ENCODE results near the gene GNPTG.

GNPTG gene

GRCh38 chr16:1375741-1376410, 24.1 kb downstream of the GNPTG start:
- DNase-seq: no peak

DNA sequence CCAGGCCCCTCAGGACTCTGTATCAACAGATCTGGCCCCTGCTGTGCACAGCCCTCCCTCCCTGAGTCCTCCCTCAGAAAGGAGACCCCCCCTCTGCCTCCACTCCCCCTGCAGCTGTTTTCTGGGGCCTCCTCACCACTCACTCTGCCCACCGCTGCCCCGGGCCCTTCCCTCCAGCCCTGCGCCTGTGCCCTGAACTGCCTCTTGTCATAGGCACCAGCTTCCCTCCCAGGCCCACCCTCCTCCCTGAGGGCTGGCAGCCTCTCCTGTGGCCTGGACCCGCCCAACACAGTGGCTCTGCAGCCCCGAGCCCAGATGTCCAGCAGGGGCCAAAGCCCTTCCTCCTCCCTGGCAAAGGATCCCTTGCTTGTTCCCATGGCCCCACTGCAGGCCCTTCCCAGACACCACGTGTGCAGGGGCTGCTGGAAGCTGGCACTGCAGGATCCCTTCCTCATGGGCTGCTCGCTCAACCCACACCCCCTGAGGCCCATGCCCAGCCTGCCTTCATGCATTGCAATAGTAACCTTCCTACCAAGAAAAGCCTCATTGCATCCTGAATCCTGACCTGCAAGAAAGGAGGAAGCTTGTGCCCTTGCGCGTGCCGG, 25.8 kb downstream of the GNPTG start:
- no peak for DNase-seq

GRCh38 chr16:1378087-1378803, 26.5 kb downstream of the GNPTG start:
- DNase-seq: no peak

DNA sequence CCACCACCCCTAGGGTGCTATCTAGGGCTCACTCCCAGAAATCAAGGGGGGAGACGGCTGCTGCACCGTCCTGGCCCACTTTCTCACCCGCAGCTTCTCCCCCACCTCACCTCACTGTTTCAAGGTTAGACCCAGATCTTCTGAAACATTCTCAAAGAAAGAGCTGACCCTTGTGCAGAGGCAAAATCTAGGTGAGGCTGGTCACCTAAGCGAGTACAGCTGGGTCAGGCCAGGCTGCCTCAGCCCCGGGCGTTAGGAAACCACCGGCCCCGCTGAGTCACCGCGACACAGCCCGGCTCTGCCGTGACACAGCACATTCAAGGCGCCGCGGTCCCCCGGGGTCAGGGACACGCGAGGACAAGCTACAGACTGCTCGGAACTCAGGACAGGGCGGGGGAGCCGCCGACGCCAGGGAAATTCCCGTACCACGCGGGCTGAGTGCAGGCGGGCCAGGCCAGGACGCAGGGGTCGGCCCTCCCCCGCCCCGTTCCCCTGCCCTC, 27.1 kb downstream of the GNPTG start:
- DNase-seq: no peak

DNA sequence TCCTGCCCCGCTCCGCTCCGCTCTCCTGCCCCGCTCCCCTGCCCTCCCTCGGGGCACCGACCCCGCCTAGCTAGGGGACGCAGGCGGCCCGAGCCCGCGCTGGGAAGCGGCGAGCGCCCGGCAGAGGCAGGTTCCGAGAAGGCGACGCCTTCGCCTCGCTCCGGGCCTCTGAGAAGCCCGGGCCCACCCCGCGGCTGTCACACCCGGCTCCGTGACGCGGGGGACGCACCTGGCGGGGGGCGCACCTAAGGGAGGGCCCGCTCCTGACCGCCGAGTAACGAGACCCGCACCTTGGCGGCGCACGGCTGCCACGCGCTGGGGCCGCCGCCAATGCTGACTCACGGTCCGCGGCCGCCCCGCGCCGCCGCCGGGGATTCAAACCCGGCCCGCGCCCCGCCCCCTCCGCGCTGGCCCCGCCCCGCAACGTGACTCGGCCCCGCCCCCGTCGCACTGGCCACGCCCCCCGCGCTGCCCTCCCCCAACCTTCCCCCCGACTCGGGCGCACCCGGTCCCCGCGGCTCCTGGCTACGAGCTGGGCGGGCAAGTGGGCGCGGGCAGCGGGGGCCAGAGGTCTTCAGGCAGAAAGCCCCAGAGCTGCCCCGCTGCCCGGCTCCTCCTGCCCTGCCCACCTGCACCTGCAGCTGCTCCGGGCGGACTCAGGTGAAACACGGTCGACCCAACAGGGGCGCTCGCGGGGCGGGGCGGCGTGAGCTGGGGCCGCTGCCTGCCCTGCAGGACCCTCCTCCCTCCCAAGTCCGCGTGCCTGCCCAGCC, 27.8 kb downstream of the GNPTG start:
- no peak for DNase-seq

DNA sequence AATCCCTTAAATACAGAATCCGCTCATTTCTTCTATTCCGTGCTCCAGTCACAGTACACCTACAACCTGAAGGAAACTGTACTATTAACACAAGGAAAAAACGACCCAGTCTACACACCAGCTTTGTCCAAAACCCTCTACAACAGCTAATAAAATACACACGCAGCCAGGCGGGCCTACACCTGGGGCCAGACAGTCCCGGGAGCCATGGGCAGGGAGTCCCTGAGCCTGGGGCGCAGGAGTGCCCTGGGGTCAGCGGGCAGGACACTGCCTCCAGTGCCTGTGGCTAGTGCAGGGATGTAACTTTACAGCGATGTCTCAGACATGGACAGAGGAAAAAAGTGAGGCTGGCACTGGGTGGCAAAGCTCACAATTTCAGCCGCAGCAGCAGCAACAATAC, 28.5 kb downstream of the GNPTG start:
- no peak for DNase-seq

GRCh38 chr16:1381612-1382406, 30.1 kb downstream of the GNPTG start:
- DNase-seq: no peak

- no peak for DNase-seq
Observed at GRCh38 chr16:1383556-1383955, 31.8 kb downstream of the GNPTG start.

DNA sequence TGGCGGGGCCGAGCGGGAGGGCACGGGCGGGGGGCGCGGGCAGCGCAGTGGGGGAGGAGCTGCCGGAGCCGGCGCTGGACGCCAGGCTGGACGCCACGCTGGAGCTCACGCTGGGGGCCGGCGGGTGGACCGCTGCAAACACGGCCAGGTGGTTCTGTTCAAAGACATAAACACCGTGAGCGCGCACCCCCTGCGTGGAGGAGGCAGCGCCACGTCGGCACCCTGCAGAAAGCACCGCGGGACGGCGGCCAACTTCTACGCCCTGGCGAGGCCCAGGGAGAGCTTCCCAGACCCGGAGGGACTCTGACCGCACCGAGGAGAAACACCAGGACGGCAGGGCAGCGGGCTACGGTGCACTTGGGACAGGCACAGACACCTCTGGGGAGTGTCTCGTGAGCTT, 33.5 kb downstream of the GNPTG start:
- no peak for DNase-seq

GRCh38 chr16:1387331-1387730, 35.6 kb downstream of the GNPTG start:
- DNase-seq: no peak

GRCh38 chr16:1389762-1390161, 38.0 kb downstream of the GNPTG start:
- no peak for DNase-seq

DNA sequence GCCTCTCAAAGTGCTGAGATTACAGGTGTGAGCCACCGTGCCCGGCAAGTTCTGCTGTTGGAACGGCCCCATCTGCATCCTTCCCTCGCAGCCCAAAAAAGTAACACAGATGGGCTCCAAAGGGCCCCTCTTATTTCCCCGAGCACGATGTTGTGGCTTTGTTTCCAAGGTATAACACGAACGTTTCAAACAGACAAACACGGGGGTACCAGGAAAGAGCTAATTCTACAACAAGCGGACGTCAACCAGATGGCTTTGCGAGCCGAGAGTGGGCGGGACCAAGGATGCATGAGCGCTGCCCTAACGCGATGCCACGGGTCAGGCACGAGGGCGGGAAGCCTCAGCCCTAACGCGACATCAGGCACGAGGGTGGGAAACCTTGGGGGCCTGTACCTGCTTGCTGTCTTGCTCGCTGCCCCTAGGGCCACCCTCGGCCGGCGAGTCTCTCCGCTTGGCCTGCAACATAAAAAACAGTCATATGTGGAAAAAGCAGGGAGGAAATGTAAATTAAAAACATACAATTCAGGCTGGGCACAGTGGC, 38.6 kb downstream of the GNPTG start:
- DNase-seq: no peak

DNA sequence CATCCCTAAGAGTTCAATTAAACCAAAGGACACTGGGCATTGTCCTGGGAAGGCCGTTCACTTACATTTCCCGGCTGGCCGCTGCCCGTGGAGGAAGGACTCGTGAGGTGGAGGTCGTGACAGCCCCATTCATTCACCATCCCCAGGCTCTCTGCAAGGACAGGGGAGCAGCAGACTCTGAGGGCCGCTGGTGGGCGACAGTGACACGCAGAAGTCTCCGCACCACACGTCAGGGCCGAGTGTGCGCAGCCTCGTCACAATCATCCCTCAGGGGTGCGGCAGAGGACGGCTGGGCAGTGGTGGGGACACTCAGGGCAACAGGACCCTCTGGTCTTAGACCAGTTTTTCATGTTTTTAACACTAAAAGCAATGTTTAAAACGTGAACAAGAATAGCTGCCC, 41.1 kb downstream of the GNPTG start:
- no peak for DNase-seq

DNA sequence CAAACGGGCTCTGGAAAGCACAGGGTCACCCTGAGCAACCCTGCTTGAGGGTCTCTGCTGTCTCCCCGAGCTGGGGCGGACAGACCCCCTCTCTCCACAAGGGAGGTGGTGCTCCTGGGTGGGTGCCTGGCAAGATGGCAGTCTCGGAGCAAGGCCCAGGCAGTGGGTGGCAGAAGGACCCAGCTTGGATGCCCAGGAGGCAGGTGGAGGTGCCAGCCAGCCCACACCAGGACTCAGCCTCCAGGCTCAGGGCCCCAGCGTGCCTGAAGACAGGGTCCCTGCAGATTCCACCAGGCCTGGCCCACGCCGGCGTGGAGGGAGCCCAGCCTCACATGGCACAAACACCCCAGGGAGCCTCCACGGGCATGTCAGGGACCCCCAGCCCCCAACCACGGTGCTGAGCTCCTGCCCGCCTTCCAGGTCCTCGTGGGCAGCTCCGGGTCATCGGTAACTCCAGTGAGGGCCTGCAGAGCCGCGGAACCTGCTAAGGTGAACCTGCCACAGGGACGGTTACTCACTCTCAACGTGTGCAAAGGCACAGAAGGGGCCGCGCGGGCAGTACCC, 42.0 kb downstream of the GNPTG start:
- no peak for DNase-seq

DNA sequence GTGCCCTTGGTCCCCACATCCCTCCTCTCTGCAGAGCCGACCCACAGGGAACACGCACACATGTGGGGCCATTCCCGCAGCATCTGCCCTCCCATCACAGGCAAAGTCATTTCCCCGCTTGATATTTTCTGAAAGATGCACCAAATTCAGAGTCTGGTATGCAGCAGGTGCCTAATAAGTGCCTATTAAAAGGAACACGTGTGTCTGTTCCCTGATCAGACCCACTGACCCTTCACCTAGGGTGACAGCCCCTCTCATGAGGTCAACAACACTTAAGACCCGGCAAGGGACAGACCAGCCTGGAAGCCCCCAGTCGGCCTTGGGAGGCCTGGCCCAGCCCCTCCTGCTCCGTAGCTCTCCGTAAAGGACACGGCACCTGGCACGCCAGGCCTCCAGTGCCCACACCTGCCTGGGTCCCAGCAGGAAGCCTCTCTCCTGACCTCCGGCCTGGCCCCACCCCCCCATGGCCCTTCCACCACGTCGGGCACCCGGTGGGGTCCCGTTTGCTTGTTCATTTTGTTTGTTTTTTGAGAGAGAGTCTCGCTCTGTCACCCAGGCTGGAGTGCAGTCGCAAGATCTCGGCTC, 42.7 kb downstream of the GNPTG start:
- no peak for DNase-seq

GRCh38 chr16:1395444-1396031, 43.8 kb downstream of the GNPTG start:
- DNase-seq: no peak

DNA sequence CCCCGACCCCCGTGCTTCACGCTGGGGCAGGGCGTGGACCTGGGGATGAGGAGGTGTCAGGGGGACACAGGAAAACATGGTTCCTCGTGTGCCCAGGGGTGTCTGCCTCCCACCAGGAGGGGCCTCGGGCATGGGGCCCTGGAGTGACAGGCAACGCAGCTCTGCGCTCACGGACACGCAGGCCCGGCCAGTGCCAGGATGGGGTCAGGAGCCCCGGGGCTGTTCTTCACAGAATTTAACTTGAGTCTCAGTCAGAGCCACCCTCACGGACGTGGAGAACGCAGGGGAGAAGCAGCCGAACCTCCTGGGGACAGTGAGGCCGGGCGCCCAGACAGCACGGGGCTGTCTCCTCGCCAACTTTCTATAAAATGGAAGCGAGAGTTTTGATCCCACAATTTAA, 46.0 kb downstream of the GNPTG start:
- no peak for DNase-seq

- DNase-seq: no peak
Observed at GRCh38 chr16:1398351-1398750, 46.6 kb downstream of the GNPTG start.

DNA sequence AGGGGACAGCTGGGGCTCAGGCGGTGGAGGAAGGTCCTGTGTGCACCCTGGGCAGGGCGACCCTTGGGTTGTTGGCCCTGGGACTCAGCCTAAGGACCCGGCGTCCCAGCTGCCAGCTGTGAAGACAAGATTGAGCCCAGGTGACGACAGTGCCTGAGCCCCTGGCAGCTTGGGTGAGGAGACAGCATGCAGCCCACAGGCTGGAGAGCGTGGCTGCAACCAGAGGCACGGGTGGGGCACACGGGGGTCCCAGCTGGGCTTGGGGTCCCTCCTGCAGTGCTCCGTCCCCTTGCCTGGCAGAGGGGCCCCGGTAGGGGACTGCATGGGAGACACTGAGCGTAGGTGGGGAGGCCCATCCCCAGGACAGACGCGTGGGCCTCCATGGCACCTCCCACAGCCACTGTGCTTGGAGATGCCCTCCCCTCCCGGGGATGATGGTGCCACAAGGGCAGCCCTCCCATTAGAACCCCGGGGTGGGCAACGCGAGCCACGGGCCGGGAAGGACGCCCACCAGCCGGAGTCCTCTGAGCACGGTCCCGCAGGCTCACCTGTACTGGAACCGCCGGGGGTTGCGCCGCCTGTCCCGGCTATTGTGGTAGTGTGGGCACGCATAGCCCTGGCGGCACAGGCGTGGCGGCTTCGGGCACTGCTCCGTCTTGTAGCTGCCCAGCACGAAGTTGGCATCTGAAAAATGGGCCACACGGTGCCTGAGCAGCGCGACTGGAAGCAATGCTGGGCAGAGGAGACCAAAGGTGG, 47.3 kb downstream of the GNPTG start:
- no peak for DNase-seq

DNA sequence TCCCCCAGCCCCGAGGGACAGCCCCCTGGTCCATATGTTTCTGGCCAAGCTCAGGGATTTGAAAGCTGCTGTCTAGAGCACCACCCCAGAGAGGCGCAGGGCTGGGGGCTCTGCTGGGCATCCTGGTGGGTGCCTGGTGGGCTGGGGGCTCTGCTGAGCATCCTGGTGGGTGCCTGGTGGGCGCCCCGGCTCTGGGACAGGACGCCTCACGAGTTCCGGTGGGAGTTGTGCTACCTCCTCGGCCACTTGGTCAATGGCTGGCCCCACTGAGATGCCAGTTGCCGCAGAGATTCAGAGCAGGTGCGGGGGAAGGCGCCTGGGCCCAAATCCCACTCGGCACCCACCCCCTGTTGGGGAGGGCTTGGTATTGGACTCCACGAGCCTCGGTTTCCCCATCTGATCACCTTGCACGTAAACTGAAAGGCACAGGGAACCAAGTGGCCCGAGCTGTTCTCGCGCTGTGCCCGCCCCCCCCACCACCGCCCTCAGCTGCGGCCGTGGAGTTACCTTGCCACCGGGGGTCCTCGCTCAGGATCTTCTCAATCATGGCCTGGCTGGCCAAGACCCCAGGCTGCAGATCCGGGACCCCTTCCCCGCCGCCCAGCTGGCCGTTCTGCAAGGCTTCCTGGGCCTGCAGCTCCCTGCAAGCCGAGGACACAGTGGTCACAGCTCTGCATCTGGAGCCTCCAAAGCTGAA, 49.5 kb downstream of the GNPTG start:
- DNase-seq: no peak
